Ovary (tissue), 3 donors: ENCODE results near the gene YAP1.

Experiments used
- CTCF ChIP-seq, 3 donors: fragments of 450-650 bp in 2 of 3; fragments of 200-600 bp in 1 of 3; IDR thresholded peaks; one replicate each; pipeline versions ENCODE4 v1.5.1 to v1.8.0; 2016 to 2022; ENCODE audit warnings: antibody characterized with exemption in 3 of 3, mild to moderate bottlenecking in 1 of 3
- POLR2A ChIP-seq: fragments of 450-650 bp; IDR thresholded peaks from one replicate; pipeline ENCODE4 v1.6.1; 2017; ENCODE audit warnings: antibody characterized with exemption, mild to moderate bottlenecking, moderate library complexity
- donor health status: DM: no; HTN: no; CAD: no.

GRCh38 chr11:102114032-102114431 is 3.8 kb downstream of the YAP1 start:
- TF ChIP-seq CTCF (IDR thresholded peaks at IDR 0.05), result no peak
- TF ChIP-seq POLR2A, result no peak
